ENCODE results near the gene TCEA3.

DNA sequence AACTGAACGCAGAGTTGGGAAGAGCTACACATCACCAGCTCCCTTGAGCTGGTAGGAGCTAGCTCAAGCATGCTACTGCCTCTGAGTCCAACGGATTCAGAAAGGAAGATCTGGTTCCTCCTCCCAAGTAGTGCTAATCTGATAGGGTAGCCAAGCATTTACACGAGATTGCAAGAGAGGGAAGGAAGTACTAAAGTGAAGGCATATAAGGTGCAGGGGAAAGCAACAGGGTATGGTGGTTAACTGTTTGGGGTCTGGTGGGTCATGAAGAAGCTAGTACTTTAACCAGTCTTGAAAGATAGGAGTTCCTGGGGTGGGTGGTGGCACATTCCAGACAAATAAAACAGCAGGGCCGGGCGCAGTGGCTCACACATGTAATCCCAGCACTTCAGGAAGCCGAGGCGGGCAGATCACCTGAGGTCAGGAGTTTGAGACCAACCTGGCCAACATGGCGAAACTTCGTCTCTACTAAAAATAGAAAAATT lies 34.7 kb downstream of the TCEA3 start:
- TF ChIP-seq, protein P1, sequence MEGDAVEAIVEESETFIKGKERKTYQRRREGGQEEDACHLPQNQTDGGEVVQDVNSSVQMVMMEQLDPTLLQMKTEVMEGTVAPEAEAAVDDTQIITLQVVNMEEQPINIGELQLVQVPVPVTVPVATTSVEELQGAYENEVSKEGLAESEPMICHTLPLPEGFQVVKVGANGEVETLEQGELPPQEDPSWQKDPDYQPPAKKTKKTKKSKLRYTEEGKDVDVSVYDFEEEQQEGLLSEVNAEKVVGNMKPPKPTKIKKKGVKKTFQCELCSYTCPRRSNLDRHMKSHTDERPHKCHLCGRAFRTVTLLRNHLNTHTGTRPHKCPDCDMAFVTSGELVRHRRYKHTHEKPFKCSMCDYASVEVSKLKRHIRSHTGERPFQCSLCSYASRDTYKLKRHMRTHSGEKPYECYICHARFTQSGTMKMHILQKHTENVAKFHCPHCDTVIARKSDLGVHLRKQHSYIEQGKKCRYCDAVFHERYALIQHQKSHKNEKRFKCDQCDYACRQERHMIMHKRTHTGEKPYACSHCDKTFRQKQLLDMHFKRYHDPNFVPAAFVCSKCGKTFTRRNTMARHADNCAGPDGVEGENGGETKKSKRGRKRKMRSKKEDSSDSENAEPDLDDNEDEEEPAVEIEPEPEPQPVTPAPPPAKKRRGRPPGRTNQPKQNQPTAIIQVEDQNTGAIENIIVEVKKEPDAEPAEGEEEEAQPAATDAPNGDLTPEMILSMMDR (IDR thresholded peaks at IDR 0.05; ENCODE audit: low read depth, low read length, poor library complexity, severe bottlenecking), result no peak
- no peak for TF ChIP-seq EZH2phosphoT487 (IDR thresholded peaks at IDR 0.05; ENCODE audit: borderline replicate concordance, low read length)

Data from DOHH2 (cell line).